CD4-positive, alpha-beta T cell treated with Interleukin-17A for 4 hours (primary cell): ENCODE data around the gene CBY2.
"Not testable (repeated sequence)": the region's sequence is repeated elsewhere in the genome, so short reads cannot be mapped to it uniquely, and the experiment has no call there.

Experiments used
- DNase-seq: peaks from one replicate; pipeline ENCODE4 v3.0.0-alpha.2; 2020; ENCODE audit warnings: mixed read lengths

The CBY2 gene, protein sequence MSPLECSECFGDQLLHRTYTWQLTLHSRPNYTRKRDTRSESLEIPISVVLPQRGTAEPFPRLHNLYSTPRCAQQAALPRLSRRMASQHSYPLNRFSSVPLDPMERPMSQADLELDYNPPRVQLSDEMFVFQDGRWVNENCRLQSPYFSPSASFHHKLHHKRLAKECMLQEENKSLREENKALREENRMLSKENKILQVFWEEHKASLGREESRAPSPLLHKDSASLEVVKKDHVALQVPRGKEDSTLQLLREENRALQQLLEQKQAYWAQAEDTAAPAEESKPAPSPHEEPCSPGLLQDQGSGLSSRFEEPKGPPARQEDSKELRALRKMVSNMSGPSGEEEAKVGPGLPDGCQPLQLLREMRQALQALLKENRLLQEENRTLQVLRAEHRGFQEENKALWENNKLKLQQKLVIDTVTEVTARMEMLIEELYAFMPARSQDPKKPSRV

GRCh38 chr13:45702088-45702487 lies at the start of gene CBY2:
TSS of gene CBY2 (plus strand) at chr13:45702320. CDS start at chr13:45702391, 71 bp downstream.
- DNase-seq: no peak

DNA sequence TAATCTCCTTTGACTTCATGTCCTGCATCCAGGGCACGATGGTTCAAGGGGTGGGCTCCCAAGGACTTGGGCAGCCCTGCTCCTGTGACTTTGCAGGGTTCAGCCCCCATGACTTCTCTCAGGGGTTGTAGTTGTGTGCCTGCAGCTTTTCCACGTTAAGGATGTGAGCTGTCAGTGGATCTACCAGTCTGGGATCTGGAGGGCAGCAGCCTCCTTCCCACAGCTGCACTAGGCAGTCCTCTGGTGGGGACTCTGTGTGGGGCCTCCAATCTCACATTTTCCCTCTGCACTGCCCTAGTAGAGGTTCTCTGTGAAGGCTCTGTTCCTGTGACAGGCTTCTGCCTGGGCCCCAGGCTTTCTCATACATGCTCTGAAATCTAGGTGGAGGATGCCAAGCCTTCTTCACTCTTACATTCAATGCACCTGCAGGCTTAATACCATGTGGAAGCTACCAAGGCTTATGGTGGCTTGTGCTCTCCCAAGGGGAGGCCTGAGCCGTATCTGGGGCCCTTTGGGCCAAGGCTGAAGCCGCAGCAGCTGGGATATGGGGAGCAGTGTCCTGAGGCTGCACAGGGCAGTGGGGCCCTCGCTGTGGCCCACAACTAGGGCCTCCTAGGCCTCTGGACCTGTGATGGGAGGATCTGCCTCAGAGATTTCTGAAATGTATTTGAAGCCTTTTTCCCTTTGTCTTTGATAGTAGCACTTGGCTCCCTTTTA lies 47.3 kb upstream of the CBY2 start:
- no peak for DNase-seq

DNA sequence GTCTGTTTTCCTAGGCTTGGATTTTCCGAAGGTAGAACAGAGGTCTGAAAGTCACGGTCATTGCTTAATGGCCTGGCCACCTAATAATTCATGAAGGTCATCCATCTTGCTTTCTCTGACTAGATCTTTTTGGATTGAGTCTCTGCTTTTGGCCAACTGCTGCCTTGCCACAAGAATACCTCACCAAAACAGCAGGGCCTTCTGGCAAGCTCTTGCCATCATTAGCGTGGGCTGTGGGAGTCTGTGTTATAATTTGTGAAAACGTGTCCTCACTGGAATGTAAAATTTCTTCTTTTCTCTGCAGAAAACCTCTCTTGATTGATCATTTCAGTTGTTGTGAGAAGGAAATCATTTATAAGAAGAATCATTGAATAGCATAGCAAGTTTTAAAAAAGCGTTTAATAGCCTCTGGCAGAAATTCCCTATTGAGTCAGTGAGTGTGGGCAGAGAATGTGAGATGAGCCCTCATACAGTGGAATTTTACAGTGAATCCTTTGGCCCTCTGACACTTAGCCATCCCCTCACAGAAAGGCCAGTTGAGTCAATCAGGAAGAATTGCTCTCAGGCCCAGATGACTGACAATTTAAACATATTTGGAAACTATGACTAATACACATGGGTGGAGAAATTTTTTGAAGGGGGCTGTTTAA lies 43.4 kb upstream of the CBY2 start:
- no peak for DNase-seq

DNA sequence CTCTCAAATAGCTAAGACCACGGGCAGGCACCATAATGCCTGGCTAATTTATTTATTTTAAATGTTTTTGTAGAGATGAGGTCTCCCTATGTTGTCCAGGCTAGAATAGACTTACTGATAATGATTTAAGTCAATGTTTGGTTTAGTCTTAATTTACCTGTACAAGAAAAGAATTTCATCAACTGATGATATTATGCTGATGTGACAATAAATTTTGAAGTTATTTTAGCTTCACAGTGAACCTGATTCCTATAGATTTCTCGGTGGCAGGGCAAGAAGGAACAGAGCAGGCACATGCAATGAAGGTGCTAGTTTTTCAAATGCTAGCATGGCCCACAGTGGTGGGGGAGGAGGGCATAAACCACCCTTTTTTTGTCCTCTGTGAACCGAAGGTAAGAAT lies 42.6 kb upstream of the CBY2 start:
- no peak for DNase-seq

- not testable (repeated sequence) for DNase-seq
These were observed 41.7 kb upstream of the CBY2 start for GRCh38 chr13:45660458-45660857.

GRCh38 chr13:45662162-45662561 lies 40.0 kb upstream of the CBY2 start:
- DNase-seq: no peak

GRCh38 chr13:45662903-45663302 lies 39.2 kb upstream of the CBY2 start:
- DNase-seq: not testable (repeated sequence)

GRCh38 chr13:45669626-45670025 lies 32.5 kb upstream of the CBY2 start:
- not testable (repeated sequence) for DNase-seq

DNA sequence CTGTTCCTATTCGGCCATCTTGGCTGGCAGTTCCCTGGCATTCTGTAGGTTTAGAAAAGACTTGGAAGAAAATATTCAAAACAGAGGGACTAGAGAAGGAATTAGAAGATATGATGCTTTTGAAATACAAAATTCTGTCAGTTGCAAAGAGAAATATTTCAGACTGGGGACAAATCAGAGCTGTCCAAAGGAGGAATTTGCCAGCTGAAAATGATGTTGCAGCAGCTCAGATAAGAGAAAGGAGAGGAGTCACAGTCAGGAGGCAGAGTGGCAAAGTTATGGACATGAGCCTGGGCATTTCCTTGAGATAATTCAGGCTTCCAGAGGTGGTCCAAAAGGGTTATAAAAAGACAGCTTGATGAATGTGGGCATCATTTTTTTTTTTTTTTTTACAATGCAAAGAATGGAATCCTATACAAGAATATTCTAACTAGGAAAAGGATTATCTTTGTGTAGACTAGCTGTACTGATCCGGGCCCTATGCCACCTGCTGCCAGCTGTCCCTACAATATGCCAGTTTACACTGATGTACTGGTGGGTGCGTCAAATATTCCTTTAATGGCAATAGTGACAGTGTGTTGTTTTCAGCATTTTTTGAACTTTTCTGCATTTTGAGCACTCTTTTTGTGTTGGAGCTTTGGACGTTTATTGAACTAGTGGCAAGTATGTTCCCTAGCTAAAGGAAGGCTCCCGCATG lies 31.8 kb upstream of the CBY2 start:
- DNase-seq: no peak

GRCh38 chr13:45674908-45675307 lies 27.2 kb upstream of the CBY2 start:
- no peak for DNase-seq

DNA sequence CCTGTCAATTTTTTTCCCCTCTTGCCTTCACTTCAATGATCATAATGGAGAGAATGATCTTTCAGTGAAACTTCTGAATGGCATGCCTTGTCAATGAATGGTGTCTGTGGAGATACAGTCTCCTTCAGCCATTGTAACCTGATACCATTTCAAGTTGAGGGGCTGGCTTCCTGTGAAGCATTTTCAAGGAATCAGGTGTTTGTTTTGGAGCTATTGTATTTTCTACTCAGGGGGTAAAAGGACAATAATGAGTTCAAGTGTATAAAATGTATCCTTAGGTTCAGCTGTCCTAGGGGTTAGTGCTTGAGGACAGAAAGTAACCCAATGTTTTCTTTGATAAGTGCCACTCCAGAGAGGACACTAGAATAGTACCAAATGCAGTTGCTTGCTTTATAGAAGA lies 23.8 kb upstream of the CBY2 start:
- DNase-seq: no peak

GRCh38 chr13:45681113-45681512 lies 21.0 kb upstream of the CBY2 start:
- no peak for DNase-seq

DNA sequence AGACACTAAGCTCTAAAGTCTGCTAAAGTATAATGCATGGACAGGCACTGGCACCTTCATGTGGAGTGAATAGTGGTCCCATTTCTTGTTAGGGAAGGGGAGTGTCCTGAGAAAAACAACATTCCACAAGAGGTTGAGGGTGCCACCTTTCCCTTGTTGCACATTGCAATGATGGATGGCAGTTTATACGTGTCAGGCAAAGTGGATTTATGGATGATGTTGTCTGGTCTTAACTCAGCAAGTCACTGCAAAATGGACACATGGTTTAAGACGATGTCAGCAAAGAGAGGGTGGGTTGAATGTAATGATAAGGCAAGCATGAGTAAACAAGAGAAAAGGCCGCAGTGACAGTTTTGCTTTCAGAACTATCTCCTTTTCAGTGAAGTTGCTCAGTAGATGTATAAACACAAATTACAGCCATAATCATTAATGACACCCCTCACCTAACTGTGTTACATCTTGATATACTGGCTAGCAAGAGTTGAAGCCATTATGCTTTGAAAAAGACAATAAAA lies 19.6 kb upstream of the CBY2 start:
- no peak for DNase-seq

GRCh38 chr13:45683701-45684100 lies 18.4 kb upstream of the CBY2 start:
- DNase-seq: no peak

DNA sequence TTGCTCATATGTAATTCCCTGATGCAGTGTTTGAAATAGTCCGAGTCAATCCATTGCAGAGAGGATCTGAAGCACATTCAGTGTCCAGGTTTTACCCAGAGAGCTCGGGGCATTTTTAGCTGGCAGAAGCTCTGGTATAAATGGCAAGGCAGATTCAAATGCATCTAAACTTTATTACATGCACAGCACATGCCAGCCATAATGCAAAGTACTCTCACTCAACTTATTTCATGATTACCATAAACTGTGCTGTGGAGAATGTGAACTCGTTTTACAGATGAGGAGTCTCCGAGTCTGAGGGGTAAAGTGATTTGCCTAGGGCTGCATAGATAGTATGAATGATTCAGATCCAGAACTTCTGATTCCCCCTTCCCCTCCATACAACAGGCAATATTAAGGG lies 13.5 kb upstream of the CBY2 start:
- DNase-seq: no peak

- DNase-seq: no peak
These were observed 11.5 kb upstream of the CBY2 start for GRCh38 chr13:45690636-45691035.

DNA sequence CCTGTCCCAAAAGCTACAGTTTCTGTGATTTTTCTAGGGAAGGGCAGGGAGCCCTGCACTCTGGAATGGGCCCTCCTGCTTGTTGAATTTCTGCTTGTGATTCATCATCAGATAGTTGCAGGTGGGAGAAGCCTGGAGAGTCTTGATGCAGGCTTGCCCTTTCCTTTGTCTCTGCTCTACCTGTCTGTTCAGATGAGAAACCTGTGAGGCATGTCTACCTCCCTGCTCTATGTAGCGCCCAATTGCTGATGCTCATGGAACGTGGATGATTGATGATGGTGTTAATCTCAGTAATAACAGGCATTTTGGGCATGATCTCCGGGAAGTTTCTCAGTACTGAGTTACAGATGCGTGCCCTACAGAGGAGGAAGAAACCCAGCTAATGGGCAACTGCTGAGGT lies 10.9 kb upstream of the CBY2 start:
- DNase-seq: no peak

DNA sequence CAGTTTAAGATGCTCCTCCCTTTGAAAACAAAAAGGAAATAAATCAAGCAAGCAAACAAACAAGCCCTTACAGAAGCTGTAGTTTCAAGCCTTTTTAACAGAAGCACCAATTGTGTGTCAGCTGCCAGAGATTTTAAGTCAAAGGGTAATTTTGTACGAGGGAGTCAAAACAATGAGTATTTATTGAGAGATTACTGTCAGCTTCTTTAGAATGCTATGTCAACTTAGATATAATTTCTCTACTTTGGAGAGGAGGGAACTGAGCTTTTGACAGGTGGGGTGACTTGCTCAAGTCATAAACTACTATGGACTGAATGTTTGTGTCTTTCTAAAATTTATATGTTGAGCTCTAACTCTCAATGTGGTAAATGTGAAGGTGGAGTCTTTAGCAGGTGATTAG lies 10.5 kb upstream of the CBY2 start:
- DNase-seq: no peak

- DNase-seq: no peak
These were observed 6.9 kb upstream of the CBY2 start for GRCh38 chr13:45695198-45695730.

DNA sequence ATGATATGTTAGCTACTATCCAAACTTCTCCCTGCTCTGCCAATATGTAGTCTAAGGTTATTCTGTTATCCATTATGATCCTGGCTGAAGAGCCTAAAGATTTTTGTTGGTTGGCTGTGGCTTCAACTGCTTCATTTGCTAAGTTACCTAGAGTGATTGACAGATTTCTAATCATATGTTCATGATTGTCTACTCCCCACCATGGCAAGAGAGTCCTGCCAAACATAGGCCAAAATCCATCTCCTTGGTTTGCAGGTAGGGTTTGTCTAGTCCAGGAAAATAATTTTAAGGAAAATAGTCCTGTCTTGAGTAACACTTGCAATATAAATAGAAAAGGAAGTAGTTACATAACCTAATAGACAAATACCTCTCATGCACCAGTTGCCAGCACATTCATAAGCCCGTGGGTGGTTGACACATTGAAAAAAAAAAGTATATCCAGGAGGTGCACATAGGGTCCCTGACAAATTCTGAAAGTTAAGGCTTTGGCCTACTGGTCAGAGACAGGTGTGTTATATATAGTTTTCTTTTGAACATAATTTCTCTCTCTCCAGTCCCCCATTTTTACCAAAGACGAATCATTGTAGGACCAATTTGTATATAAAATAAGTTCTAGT lies 5.4 kb upstream of the CBY2 start:
- DNase-seq: no peak

GRCh38 chr13:45700971-45701900 lies 884 bp upstream of the CBY2 start:
- DNase-seq: no peak
